ENCODE measurements around the gene UTF1.

Gene UTF1

DNA sequence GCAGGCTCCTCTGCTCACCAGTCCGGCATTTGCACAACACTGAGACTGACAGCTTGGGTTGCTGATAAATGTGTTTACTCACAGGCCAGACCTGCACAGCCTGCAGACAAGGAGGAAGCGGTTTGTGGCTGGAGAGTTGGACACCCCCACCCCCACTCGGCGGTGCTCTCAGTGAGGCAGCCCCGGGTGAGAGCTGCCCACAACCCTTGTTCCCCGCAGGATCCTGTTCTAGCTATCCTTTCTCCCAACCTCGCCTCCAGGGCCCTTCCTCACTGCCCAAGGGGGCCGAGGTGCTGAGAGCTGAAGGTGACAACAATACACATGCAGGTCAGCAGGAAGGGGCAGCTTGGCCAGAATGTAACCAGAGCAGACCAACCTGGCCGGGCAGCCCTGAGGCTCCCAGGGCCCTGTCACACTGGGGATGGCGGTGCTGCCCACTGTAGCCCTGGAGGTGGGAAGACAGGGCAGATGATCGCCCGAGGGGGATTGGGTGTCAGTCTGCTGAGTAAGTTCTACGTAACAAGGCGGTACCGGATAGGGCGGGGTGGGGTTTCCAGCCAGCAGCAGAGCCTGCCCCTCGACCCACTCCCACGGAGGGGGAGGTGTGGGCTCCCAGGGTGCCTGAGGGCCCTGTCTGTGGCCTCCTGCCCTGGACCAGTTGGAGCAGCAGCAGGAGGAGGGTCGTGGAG, 48.7 kb downstream of the UTF1 start:
- Histone ChIP-seq H3K4ac (ENCODE audit: low read depth, low read length) (no peak overlapping the region), H3K4me3 (ENCODE audit: low read length) (no peak overlapping the region), H3K4me1 (ENCODE audit: control insufficient read depth, low read depth, low read length) (no peaks in the 10 kb centered on the region), H3K27ac (ENCODE audit: low read depth, low read length) (no peak overlapping the region), H3K79me2 (ENCODE audit: control insufficient read depth, insufficient read depth, low read length) (no peaks in the 10 kb centered on the region), H2BK120ac (ENCODE audit: low read depth, low read length) (no peak overlapping the region), H3K27me3 (ENCODE audit: insufficient read depth, low read length, poor library complexity) (no peaks in the 10 kb centered on the region), H3K4me2 (ENCODE audit: low read length) (no peak overlapping the region), H3K79me1 (ENCODE audit: low read length) (no peaks in the 10 kb centered on the region), H3K9ac (ENCODE audit: low read length) (no peak overlapping the region), H2AK5ac (ENCODE audit: low read length) (no peak overlapping the region), H3K56ac (ENCODE audit: low read length) (no peak overlapping the region), H3K18ac (ENCODE audit: low read length) (no peak overlapping the region), H3K23ac (ENCODE audit: low read length) (no peak overlapping the region), H2BK15ac (replicated peaks; ENCODE audit: low read depth) (no peak overlapping the region), H4K8ac (ENCODE audit: low read depth, low read length) (no peak overlapping the region), H2BK5ac (ENCODE audit: low read length) (no peak overlapping the region), H4K5ac (ENCODE audit: low read length) (no peak overlapping the region), H3K36me3 (ENCODE audit: control insufficient read depth, insufficient read depth, low read length) (peaks cover 1% of the 10 kb centered on the region)
- DNase-seq = no peak
- WGBS (ENCODE audit: extremely low coverage, insufficient coverage, low lambda C conversion rate) = no CpG with 5 or more reads among the region's 19 CpGs

- Histone ChIP-seq H3K4me1 (ENCODE audit: control insufficient read depth, low read depth, low read length) (no peaks in the 10 kb centered on the region), H3K4me3 (ENCODE audit: low read length) (no peak overlapping the region), H3K4ac (ENCODE audit: low read depth, low read length) (no peak overlapping the region), H2BK15ac (replicated peaks; ENCODE audit: low read depth) (no peak overlapping the region), H3K79me1 (ENCODE audit: low read length) (no peaks in the 10 kb centered on the region), H3K36me3 (ENCODE audit: control insufficient read depth, insufficient read depth, low read length) (peaks cover 6% of the 10 kb centered on the region), H3K27ac (ENCODE audit: low read depth, low read length) (no peak overlapping the region), H3K9ac (ENCODE audit: low read length) (no peak overlapping the region), H2AK5ac (ENCODE audit: low read length) (no peak overlapping the region), H4K8ac (ENCODE audit: low read depth, low read length) (no peak overlapping the region), H3K56ac (ENCODE audit: low read length) (no peak overlapping the region), H3K23ac (ENCODE audit: low read length) (no peak overlapping the region), H3K79me2 (ENCODE audit: control insufficient read depth, insufficient read depth, low read length) (no peaks in the 10 kb centered on the region), H3K27me3 (ENCODE audit: insufficient read depth, low read length, poor library complexity) (no peaks in the 10 kb centered on the region), H2BK5ac (ENCODE audit: low read length) (no peak overlapping the region), H4K5ac (ENCODE audit: low read length) (no peak overlapping the region), H3K4me2 (ENCODE audit: low read length) (no peak overlapping the region), H3K18ac (ENCODE audit: low read length) (no peak overlapping the region), H2BK120ac (ENCODE audit: low read depth, low read length) (no peak overlapping the region)
- WGBS (ENCODE audit: extremely low coverage, insufficient coverage, low lambda C conversion rate) = no CpG with 5 or more reads among the region's 24 CpGs
- DNase-seq = no peak
Measured at GRCh38 chr10:133279326-133280226, 49.6 kb downstream of the UTF1 start.

DNA sequence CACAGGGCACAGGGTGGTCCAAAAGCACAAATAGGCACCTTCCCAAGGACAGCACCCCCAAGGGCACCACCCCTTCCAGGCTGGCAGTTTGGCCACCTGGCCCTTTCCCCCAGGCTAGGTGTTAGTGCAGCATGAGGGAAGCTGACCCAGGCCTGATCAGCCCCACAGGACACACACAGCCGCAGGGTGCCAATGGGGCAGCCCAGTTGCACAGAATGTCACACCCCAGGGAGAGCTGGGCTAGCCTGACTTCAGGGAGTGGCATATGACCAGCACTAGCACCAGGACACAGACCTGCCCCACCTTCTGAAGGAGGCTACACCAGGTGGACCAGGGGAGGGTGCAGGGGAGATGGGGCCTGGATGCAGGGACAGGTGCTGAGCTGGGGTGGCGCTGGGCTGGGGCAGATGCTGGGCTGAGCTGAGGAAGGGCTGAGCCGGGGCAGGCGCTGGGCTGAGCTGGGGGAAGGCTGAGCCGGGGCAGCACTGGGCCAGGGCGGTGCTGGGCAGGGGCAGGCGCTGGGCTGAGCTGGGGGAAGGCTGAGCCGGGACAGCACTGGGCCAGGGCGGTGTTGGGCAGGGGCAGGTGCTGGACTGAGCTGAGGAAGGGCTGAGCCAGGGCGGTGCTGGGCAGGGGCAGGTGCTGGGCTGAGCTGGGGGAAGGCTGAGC, 50.5 kb downstream of the UTF1 start:
- Histone ChIP-seq H2AK5ac (ENCODE audit: low read length) (no peak overlapping the region), H4K5ac (ENCODE audit: low read length) (no peak overlapping the region), H3K79me1 (ENCODE audit: low read length) (no peaks in the 10 kb centered on the region), H3K27ac (ENCODE audit: low read depth, low read length) (no peak overlapping the region), H3K36me3 (ENCODE audit: control insufficient read depth, insufficient read depth, low read length) (peaks cover 8% of the 10 kb centered on the region), H3K18ac (ENCODE audit: low read length) (no peak overlapping the region), H2BK5ac (ENCODE audit: low read length) (no peak overlapping the region), H3K4me1 (ENCODE audit: control insufficient read depth, low read depth, low read length) (no peaks in the 10 kb centered on the region), H3K79me2 (ENCODE audit: control insufficient read depth, insufficient read depth, low read length) (no peaks in the 10 kb centered on the region), H3K9ac (ENCODE audit: low read length) (no peak overlapping the region), H2BK15ac (replicated peaks; ENCODE audit: low read depth) (no peak overlapping the region), H3K27me3 (ENCODE audit: insufficient read depth, low read length, poor library complexity) (no peaks in the 10 kb centered on the region), H2BK120ac (ENCODE audit: low read depth, low read length) (no peak overlapping the region), H3K23ac (ENCODE audit: low read length) (no peak overlapping the region), H3K4ac (ENCODE audit: low read depth, low read length) (no peak overlapping the region), H3K4me3 (ENCODE audit: low read length) (no peak overlapping the region), H3K56ac (ENCODE audit: low read length) (no peak overlapping the region), H4K8ac (ENCODE audit: low read depth, low read length) (no peak overlapping the region), H3K4me2 (ENCODE audit: low read length) (no peak overlapping the region)
- no peak for DNase-seq
- WGBS (ENCODE audit: extremely low coverage, insufficient coverage, low lambda C conversion rate) = no CpG with 5 or more reads among the region's 10 CpGs

DNA sequence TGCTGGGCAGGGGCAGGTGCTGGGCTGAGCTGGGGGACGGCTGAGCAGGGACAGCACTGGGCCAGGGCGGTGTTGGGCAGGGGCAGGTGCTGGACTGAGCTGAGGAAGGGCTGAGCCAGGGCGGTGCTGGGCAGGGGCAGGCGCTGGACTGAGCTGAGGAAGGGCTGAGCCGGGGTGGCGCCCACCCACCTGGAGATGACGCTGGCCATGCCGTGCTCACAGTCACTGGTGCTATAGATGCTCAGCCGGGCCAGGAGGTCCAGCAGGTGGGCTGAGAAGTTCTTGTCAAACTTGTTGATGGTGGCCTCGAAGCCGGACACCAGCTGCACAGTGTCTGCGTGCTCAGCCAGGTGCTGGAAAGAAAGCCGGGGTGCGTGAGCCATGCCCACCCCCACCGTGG, 51.1 kb downstream of the UTF1 start:
- Histone ChIP-seq H3K79me1 (ENCODE audit: low read length) (no peaks in the 10 kb centered on the region), H3K4me3 (ENCODE audit: low read length) (no peak overlapping the region), H3K27me3 (ENCODE audit: insufficient read depth, low read length, poor library complexity) (no peaks in the 10 kb centered on the region), H3K4ac (ENCODE audit: low read depth, low read length) (no peak overlapping the region), H3K23ac (ENCODE audit: low read length) (no peak overlapping the region), H2AK5ac (ENCODE audit: low read length) (no peak overlapping the region), H2BK15ac (replicated peaks; ENCODE audit: low read depth) (no peak overlapping the region), H3K4me2 (ENCODE audit: low read length) (no peak overlapping the region), H4K8ac (ENCODE audit: low read depth, low read length) (no peak overlapping the region), H3K4me1 (ENCODE audit: control insufficient read depth, low read depth, low read length) (no peaks in the 10 kb centered on the region), H2BK120ac (ENCODE audit: low read depth, low read length) (no peak overlapping the region), H3K9ac (ENCODE audit: low read length) (no peak overlapping the region), H4K5ac (ENCODE audit: low read length) (no peak overlapping the region), H3K79me2 (ENCODE audit: control insufficient read depth, insufficient read depth, low read length) (no peaks in the 10 kb centered on the region), H3K36me3 (ENCODE audit: control insufficient read depth, insufficient read depth, low read length) (peaks cover 8% of the 10 kb centered on the region), H3K56ac (ENCODE audit: low read length) (no peak overlapping the region), H3K27ac (ENCODE audit: low read depth, low read length) (no peak overlapping the region), H3K18ac (ENCODE audit: low read length) (no peak overlapping the region), H2BK5ac (ENCODE audit: low read length) (no peak overlapping the region)
- no peak for DNase-seq
- no CpG with 5 or more reads among the region's 15 CpGs for WGBS (ENCODE audit: extremely low coverage, insufficient coverage, low lambda C conversion rate)

All from mesendoderm (in vitro differentiated cells).